NCI-H187 treated with DMSO at 0.1 percent for 48 hours (cell line): ENCODE measurements around the gene RAB11FIP4.
"Not testable (repeated sequence)": the region's sequence is repeated elsewhere in the genome, so short reads cannot be mapped to it uniquely, and the experiment has no call there.

Experiments
- DNase-seq: peaks from one replicate; lab custom pipeline; 2025; lab: John Stamatoyannopoulos, UW

Gene RAB11FIP4

DNA sequence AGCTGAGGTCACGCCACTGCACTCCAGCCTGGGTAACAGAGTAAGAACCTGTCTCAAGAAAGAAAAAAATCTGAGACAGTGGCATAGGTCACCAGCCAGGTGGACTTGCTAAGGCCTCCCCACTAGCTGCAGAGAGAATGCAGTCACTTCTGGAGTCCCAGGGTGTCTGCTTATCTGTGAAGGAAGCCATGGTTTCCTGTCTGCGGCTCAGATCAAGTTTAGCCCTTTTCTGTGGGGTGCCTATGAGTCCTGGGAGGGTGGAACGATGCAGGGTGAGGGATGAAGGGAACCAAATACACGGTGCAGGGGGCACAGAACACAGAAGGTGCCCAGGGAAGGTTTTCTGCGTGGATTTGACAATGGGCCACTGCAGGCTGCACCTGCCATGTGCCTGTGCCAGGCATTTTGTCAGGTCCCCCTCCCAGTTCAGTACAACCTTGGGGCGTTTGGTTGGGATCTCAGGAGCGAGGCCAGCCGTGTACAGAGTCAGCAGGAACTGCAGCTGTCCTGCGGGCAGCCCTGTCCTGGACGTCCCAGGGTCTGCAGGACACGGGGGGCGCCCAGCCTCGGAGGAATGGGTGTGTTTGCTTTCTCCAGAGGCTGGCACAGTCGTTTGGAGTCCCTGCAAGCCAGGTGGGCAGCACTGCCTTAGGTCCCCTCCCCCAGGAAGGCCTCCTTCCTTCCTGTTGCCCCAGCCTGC, 41.8 kb downstream of the RAB11FIP4 start:
- DNase-seq, result no peak

DNA sequence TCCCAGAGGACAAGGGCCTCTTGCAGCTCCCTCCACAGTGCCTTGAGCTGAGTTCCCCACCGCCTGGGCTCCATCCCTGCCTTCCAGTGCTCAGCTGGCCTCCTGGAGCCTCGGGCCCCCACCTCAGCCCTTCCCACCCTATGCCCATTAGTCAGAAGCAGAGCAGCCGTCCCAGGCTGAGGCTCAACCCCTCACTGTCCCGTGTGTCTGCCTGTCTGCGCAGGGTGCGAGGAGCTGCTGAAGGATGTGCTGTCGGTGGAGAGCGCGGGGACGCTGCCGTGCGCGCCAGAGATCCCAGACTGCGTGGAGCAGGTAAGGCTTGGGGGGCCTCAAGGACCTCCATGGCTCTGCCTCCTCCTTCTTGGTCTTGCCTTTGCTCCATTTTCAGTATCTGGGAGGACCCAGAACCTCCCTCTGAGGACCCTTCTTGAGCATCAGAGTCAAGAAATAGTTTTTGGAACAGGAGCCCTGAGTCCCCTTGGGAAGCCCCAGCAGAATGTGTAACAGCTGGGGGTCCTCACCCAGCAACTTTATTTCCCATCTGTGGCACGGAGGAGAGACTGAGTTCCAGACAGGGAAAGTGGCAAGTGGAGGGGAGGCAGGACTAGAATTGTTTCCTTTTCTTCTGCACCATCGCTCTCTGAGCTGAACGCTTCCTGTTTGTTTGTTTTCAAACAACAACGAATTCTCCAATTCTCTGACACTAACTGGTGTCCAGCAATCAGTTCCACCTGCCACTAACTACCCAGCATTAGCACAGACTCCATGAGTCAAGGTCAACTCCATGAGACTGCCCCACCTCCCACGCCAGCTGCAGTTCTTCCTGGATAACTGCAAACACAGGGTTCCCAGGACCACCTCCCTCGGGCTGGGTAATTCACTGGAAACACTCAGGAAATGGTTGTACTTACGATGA, 42.6 kb downstream of the RAB11FIP4 start:
- DNase-seq, result no peak

DNA sequence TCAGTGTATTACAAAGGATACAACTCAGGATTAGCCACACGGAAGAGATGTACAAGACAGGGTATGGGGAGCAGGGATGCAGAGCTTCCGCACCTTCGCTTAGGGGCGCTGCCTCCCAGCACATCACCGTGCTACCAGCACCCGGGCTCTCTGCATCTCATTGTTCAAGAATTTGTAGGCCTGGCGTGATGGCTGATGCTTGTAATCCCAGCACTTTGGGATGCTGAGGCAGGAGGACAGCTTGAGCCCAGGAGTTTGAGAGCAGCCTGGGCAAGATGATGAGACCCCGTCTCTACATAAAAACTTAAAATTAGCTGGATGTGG, 43.2 kb downstream of the RAB11FIP4 start:
- DNase-seq, result no peak

DNA sequence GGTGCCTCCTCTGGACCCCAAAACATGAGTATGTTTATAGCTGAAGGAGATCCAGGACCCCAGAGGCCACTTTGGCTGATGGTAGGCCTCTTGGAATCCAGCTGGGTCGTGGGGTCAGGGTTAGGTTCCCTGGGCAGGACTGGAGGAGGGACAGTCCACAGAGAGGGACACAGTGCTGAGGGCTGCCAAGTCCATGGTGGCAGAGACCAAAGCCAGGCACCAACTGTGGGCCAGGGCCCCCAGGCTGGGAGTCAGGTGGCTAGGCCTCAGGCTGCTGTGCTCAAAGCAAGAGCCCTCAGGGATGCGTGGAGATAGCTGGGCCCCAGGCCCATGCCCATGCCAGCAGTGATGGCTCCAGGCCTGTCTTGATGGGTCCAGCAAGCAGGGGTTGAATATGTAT, 44.1 kb downstream of the RAB11FIP4 start:
- DNase-seq, result no peak

DNA sequence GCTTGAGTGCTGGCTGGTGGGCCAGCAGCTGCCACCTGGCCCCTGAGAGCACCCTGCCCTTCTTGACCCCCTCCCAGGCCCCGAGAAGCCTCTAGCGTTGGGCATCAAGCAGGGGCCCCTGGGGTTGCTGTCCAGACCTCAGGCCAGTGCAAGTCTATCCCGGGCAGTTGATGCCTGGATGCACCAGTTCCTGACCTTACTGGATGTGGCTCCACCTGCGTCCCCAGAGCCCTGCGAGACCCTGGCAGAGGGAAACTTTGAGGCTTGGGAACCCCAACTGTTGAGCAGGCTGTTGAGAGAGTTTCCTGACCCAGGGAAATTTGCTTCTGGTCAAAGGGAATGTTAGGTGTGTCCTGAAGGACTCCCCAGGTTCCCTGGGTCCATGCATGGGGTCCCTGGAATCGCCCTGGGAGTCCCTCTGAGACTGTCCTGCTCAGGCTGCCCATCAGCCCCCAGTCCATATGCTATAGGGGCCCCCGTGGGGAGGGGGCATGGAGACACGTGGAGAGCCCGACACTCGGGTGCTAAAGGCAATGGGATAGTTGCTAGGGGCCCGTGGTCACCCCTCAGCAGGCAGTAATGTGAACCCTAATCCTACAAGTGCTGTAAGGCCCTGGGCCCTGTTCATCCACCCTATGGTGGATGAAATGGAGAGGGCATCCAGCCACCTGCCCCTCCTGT, 46.4 kb downstream of the RAB11FIP4 start:
- DNase-seq, result no peak

DNA sequence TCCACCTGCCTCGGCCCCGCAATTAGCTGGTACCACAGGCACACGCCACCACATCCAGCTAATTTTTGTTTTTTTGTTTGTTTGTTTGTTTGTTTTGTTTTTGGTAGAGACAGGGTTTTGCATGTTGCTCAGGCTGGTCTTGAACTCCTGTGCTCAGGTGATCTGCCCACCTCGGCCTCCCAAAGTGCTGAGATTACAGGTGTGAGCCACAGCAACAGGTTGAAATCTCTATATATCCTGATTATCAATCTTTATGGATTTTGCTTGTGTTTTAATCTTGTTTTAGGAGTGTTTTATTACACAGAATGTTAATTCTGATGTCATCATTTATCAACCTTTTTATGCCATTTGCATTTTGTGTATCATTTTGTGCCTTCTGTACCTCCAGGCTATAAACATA, 48.2 kb downstream of the RAB11FIP4 start:
- DNase-seq, result no peak

DNA sequence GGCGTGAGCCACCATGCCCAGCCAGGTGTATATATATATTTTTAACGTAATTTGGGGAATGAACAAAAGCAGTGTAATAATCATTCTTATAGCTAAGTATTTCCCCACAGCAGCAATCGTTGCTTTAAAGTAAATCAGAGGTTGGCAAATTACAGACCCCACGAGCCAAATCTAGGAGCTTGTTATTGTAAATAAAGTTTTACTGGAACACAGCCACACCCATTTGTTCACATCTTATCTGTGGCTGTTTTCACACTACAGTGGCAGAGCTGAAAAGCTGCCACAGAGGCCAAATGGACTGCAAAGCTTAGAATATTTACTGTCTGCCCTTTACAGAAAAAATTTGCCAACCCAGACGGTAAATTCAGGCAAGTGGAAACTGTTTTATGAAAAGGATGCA, 50.8 kb downstream of the RAB11FIP4 start:
- DNase-seq, result no peak

DNA sequence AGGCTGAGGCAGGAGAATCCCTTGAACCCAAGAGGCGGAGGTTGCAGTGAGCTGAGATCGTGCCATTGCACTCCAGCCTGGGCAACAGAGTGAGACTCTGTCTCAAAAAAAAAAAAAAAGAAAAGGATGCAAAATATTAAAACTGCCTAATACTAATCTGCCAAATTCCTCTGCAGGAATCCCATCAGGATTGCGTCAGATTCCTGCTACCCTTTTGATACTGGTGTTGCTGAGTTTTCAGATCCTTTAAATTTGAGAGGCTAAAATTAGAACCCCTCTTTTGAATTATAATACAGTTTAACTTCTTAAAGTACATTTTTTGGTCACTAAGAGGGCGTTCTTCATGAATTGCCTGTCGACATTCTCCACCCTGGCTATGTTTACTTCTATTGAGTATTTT, 51.4 kb downstream of the RAB11FIP4 start:
- DNase-seq, result not testable (repeated sequence)

DNA sequence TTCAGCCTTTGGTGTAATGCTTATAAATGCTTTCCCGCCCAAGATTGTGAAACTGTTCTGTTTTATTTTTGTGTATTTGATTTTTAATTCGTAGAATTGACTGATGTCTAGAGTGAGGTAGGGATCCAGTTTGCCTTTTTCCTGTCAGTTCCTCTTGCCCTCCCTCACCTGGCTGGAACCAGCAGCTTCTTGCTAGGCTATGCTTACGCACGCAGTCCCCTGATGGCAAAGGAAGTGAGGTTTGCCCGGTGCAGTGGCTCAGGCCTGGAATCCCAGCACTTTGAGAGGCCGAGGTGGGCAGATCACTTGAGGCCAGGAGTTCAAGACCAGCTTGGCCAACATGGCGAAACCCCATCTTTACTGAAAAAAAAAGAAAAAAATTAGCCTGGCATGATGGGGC, 51.9 kb downstream of the RAB11FIP4 start:
- DNase-seq, result no peak

DNA sequence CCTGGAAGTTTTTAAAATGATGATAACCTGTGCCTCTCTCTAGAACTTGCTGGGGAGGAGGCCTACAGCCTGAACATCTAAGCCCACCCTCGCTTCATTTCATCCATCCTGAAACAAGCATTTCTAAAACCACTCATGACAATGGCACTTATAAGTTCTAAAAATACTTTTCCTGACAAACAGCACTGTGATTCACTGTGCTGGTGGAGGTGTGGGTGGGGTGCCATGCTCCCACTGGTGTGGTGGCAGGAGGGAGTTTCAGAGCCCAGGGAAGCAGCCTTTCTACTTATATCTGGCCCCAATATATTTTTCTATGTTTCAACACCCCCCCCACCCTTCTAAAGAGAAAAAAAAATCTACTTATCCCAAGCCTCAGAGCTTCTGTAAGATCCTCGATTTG, 52.6 kb downstream of the RAB11FIP4 start:
- DNase-seq, result no peak

DNA sequence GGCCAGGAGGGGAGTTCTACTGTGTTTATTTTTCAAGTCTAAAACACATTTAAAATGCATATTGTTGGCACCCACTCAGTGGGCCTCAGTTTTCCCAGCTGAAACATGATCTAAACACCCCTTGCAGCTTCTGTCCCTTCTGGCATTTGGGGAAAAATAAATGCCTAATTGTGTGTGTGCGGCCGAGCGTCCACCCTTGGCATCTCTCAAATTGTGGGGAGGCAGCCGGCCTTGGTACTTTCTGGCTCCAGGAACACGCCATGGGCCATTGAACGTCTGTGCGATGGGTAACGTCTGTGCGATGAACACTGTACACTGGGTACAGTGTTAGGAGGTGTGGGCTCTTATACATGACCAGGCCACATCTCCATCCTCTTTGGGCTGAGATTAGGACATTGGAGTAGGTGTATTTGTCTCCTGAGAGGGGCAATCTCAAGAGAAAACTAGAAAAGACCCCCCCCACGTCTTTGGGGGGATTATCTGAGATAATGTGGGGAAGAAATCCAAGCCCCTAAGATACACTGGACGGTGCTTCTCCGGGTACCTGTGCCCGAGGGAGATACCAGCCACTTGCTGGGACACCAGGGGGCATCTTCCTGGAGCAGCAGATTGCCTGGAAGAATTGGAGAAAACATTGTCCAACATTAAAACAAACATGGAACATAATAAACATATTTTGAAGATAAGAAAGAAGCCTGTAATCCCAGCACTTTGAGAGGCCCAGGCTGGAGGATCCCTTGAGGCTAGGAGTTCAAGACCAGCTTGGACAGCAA, 54.9 kb downstream of the RAB11FIP4 start:
- no peak for DNase-seq

DNA sequence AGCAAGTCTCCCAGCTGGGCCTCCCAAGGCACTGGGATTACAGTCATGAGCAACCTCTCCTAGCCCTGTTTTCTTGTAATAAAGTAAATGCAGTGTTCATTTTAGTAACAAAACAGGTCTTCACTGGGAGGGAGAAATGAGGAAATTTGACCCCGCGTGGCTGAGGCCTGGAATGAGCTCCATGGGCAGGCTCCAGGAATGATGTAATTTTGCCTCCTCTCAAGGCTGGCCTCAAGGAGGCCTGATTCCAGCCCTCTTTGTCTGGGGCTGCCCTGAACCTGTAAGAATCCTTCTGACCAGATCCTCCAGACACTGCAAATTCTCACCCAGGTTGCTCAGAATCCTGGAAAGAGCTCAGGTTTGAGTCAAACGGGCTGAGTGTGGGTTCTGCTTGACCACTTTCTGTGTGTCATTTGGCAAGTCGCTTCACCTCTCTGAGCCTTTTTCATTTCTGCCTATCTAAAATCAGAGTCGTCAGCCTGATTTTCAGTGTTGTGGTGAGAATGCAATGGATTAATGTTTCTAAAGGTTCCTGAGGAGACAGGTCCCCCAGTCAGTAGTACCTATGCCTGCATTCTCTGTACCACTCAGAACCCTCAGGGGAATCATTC, 57.1 kb downstream of the RAB11FIP4 start:
- no peak for DNase-seq

DNA sequence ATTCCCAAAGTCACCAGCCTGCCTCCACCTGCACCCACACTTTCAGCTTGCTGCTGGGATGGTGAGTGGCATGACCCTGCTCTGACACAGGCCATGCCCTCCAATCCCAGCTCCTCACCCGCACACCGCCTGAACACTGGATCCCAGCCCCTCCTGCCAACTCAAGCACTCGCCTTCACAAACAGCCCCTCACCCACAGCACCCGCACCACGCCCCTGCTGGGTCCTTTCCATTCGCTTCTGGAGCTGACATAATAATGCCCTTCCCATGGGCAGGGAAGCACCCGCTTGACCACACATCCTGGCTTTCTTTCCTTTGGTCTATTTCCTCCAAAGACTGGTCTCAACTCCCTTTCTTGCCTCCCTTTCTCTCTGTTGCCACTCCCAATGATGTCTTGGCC, 57.6 kb downstream of the RAB11FIP4 start:
- no peak for DNase-seq

DNA sequence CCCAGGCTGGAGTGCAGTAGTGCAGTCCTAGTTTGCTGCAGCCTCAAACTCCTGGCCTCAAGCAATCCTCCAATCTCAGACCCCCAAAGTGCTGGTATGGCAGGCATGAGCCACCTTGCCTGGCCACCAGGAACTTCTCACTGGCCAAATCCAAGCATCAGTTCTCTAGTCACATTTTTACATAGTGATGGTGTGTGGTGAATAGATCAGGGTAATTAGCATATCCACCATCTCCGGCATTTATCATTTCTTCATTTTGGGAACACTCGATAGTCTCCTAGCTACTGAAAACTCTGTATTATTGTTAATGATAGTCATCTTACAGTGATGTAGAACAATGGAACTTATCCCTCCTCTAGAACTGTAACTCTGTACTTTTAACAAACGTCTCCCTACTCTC, 58.3 kb downstream of the RAB11FIP4 start:
- no peak for DNase-seq

DNA sequence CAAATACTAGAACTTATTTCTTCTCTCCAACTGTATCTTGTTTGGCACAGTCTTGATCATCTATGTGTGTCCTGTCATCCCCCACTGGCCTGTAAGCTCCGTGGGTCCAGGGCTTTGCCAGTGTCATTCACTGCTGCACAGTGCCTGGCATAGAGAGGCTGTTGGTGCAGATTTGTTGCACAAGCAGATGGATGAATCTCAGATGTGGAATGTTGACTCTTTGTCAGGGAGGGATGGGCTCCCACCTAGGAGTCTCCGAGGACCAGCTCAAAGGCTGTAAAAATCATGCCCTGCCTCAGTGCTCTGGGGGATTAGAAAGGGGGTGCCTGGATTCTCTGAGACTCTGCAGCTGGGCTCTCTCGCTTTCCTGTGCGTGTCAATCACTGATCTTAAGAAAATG, 60.6 kb downstream of the RAB11FIP4 start:
- DNase-seq, result no peak

DNA sequence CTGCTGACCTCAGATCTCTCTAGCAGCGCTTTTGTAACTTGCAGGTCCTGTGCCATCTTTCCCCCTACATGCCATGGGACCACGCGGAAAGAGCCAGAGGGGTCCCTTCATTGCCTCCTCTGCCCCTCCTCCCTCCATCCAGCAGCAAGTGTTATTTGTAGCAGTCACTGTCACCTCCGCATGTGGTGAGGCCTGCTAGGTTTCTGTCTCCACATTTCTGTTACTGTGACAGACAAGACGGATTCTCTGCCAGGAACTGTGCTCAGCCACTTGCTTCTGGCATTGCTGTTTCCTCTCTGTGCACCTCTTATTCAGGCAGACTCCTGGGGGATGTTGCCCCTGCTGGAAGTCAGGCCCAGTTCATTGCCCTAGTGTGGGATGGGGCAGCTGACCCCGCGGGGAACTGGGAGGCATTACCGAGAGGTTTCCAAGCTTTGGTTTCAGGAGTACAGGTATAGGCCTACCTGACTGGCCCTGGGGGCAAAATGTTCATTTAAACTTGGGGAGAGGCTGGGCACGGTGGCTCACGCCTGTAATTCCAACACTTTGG, 61.2 kb downstream of the RAB11FIP4 start:
- no peak for DNase-seq

DNA sequence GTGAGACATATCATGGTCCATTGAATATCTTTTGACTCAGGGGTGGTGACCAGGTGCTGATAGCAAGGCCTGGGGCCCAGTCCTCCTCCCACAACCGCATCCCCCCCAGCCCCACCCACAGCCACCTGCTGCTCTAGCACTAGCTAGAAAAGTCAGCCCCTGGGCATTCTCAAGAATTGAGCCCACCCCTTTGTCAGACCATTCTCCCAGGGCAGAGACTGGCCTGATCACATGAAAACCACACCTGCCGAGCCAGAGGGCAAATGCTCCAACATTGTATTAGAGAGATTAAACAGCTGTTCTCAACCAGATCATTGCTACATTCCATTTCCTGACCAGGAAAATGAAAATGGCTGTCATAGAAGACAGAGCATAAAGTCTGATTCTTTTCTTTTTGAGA, 62.4 kb downstream of the RAB11FIP4 start:
- no peak for DNase-seq

DNA sequence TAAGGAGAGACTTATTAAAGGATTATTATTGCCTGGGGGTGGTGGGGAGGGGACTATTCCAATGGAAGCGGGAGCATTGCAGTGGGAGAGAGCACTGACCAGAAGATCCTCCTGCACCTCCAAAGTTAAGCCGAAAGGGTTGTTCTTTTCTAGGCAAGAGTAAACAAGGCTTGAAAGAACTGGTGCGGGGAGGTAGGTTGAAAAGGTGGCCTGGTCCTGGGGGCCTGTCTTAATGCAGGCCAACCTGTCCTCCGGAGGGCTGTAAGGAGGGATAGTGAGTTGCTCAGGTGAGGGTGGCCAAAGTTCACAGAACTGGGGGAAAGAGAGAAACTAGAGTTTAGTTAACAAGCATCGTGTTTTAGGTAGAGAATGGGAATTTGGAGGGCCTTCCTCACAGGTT, 65.3 kb downstream of the RAB11FIP4 start:
- DNase-seq, result no peak

DNA sequence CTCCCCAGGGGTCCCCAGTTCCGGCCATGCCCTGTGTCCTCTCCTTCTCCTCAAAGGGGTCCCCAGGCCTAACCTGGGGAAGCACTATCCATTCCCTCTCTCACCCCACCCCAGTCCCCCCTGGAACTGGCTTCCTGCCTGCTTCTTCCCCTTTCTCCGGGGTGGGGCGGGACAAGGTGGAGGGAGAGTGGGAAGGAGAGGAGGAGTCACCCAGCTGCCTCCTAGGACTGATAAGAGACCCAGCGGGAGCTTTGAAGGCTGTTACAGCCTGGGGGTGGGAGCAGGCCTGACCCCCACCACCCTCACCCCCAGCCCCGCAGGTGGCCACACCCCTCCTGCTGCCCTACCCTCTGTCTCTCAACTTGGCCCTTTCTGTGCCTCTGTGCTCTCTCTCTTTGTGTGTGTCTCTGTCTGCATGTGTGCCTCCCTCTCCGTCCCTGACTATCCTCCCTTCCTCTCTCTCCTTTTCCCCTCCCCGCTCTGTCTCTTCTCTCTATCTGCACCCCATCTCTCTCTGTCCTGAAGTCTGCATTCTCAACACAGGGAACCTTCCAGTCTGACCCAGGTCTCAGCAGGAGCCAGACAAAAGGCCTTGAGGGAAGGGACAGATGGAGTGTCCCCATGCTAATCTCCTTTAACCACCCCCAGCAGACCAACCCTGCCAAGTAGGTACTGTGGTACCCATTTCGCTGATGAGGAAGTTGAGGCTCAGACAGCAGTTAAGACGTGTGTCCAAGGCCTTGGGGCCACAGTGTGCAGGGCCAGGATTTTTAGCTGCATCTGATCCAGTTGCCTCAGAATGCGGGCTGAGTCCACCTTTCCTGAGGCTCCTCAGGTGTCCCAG, 66.1 kb downstream of the RAB11FIP4 start:
- no peak for DNase-seq

DNA sequence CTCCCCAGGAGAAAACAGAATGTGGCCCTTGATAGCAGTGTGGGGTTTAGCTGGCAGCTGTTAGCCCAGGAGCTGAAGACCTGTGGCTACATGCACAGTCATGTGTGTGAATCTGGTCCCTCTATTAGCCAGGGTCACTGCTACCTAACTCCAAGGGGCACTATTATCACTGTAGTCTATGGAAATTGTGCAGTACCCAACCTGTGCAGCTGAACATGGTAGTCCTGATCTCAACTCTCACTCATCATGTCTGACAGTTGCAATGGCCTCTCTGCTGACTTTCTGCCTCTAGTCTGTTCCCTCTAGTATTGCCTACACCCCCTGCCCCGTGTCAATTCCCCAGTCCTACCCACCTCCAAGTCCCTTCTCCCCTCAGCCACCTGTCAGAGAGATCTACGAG, 67.4 kb downstream of the RAB11FIP4 start:
- DNase-seq, result no peak

DNA sequence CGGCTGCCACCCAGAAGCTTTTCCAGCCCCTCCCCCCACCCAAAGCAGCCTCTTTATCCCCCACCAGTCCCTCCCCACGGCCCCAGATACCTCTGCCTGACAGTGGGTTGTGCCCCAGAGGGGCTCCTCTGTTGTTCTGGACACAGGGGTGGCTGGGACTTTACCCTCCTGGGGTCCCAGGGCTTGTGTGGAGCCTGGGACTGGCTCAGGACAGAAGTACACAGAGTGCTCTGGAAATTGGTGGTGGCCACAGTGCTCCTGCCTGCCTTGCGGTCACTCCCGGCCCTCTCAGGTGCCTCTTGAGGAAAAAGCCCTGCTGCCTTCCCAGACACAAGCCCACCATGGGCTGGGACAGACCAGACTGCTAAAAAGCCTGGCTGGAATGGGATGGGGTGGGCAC, 68.2 kb downstream of the RAB11FIP4 start:
- DNase-seq, result no peak
